Uterus (tissue), 4 donors: Measurements from ENCODE around the gene C1QB. TPM values are rescaled to one million over a fixed set of nuclear protein-coding genes. Genes with fewer than 3 reads are reported as not detected.

Experiments
- DNase-seq, 2 donors: peaks; one replicate each; pipeline ENCODE4 v3.0.0-alpha.2; 2019 to 2020
- H3K27ac ChIP-seq, 2 donors: fragments of 200-600 bp; sonication (generic); 1 replicate in 1 of 2; 2 replicates in 1 of 2; pipeline ENCODE4 v1.5.1; 2016 to 2018
- H3K27me3 ChIP-seq, 2 donors: fragments of 200-600 bp; sonication (generic); one replicate each; pipeline ENCODE4 v1.5.1; 2018 to 2019; ENCODE audit warnings: control low read depth in 1 of 2
- H3K36me3 ChIP-seq, 2 donors: fragments of 200-600 bp; sonication (generic); one replicate each; pipeline ENCODE4 v1.5.1; 2019; ENCODE audit warnings: control low read depth in 1 of 2
- H3K4me1 ChIP-seq, 2 donors: fragments of 200-600 bp; sonication (generic); one replicate each; pipeline ENCODE4 v1.5.1; 2018 to 2019; ENCODE audit warnings: control low read depth in 1 of 2
- H3K4me3 ChIP-seq, 2 donors: fragments of 200-600 bp; sonication (generic); 1 replicate in 1 of 2; 2 replicates in 1 of 2; pipeline ENCODE4 v1.5.1; 2018 to 2019; ENCODE audit warnings: mild to moderate bottlenecking in 1 of 2
- H3K9me3 ChIP-seq, 2 donors: fragments of 200-600 bp; sonication (generic); one replicate each; pipeline ENCODE4 v1.5.1; 2019; ENCODE audit warnings: control low read depth in 1 of 2
- CTCF ChIP-seq, 4 experiments: fragments of 200-600 bp in 2 of 4; fragments of 450-650 bp in 2 of 4; sonication (generic) in 2 of 4; IDR thresholded peaks; one replicate each; pipeline ENCODE4 v1.5.1; 2016 to 2019; ENCODE audit warnings: antibody characterized with exemption in 4 of 4, mild to moderate bottlenecking in 2 of 4, moderate library complexity in 1 of 4
- POLR2A ChIP-seq, 2 donors: fragments of 450-650 bp; IDR thresholded peaks; one replicate each; pipeline ENCODE4 v1.6.1; 2016; ENCODE audit warnings: antibody characterized with exemption in 2 of 2, mild to moderate bottlenecking in 1 of 2, moderate library complexity in 1 of 2
- intact Hi-C: fragments of 100-400 bp; cut with DNase I; formaldehyde crosslinking; loops from one replicate; pipeline ENCODE4 v1.15.1; 2023; ENCODE audit warnings: low total_unique reads
- total RNA-seq, 4 donors: library from RNA; depleted of rRNA in 3 of 4; stranded (reverse); fragments of >200 nt in 3 of 4; gene quantifications; one replicate each; pipeline versions ENCODE4 v1.1.0 to v1.2.4, GENCODE V29; 2014 to 2023
- donor health status: DM: yes; HTN: yes; CAD: no.

The C1QB gene
- total RNA-seq, 4 donors from 2014 or later: 22.3 to 183 (median 32.0) TPM

- TF ChIP-seq CTCF (IDR thresholded peaks at IDR 0.05) (no peak), POLR2A (IDR thresholded peaks at IDR 0.05) (no peak)
- DNase-seq: no peak
- Histone ChIP-seq H3K27ac (no peak overlapping the region), H3K36me3 (no peaks in the 10 kb centered on the region), H3K9me3 (no peaks in the 10 kb centered on the region), H3K27me3 (no peaks in the 10 kb centered on the region), H3K4me3 (no peak overlapping the region), H3K4me1 (no peaks in the 10 kb centered on the region)
- intact Hi-C loops: no loop called here
Measured at GRCh38 chr1:22616571-22616970, 36.5 kb upstream of the C1QB start.

- Histone ChIP-seq H3K9me3 (no peaks in the 10 kb centered on the region), H3K27me3 (no peaks in the 10 kb centered on the region), H3K27ac (no peak overlapping the region), H3K4me1 (no peaks in the 10 kb centered on the region), H3K36me3 (no peaks in the 10 kb centered on the region), H3K4me3 (no peak overlapping the region)
- TF ChIP-seq POLR2A (IDR thresholded peaks at IDR 0.05): no peak
- no peak for TF ChIP-seq CTCF (IDR thresholded peaks at IDR 0.05)
- no peak for DNase-seq
- intact Hi-C loops: no loop called here
Measured at GRCh38 chr1:22618056-22618455, 35.0 kb upstream of the C1QB start.

- no peaks in the 10 kb centered on the region for H3K36me3 ChIP-seq
- H3K27ac ChIP-seq: no peak overlapping the region
- no peak overlapping the region for H3K4me3 ChIP-seq
- H3K27me3 ChIP-seq: no peaks in the 10 kb centered on the region
- H3K4me1 ChIP-seq: no peaks in the 10 kb centered on the region
- TF ChIP-seq POLR2A (IDR thresholded peaks at IDR 0.05) (no peak), CTCF (IDR thresholded peaks at IDR 0.05) (no peak)
- H3K9me3 ChIP-seq: no peaks in the 10 kb centered on the region
- intact Hi-C loops: no loop called here
- no peak for DNase-seq
Measured at GRCh38 chr1:22619252-22619651, 33.8 kb upstream of the C1QB start.

GRCh38 chr1:22619798-22620197 lies 33.2 kb upstream of the C1QB start:
- DNase-seq: no peak
- H3K36me3 ChIP-seq: no peaks in the 10 kb centered on the region
- no peaks in the 10 kb centered on the region for H3K27me3 ChIP-seq
- H3K4me1 ChIP-seq: no peaks in the 10 kb centered on the region
- no peak for TF ChIP-seq POLR2A (IDR thresholded peaks at IDR 0.05)
- TF ChIP-seq CTCF (IDR thresholded peaks at IDR 0.05): no peak
- no peak overlapping the region for H3K27ac ChIP-seq
- intact Hi-C loops: no loop called here
- no peak overlapping the region for H3K4me3 ChIP-seq
- no peaks in the 10 kb centered on the region for H3K9me3 ChIP-seq

GRCh38 chr1:22621761-22622160 lies 31.3 kb upstream of the C1QB start:
- intact Hi-C loops: no loop called here

More at GRCh38 chr1:22621761-22622160, 31.3 kb upstream of the C1QB start:
- no peak for DNase-seq
- Histone ChIP-seq H3K36me3 (no peaks in the 10 kb centered on the region), H3K27me3 (no peaks in the 10 kb centered on the region), H3K4me1 (no peaks in the 10 kb centered on the region), H3K4me3 (no peak overlapping the region), H3K27ac (no peak overlapping the region), H3K9me3 (no peaks in the 10 kb centered on the region)
- TF ChIP-seq CTCF (IDR thresholded peaks at IDR 0.05) (no peak), POLR2A (IDR thresholded peaks at IDR 0.05) (no peak)
